COLO668 (cell line): ENCODE results near the gene ALDH1B1.
A peak's percentile ranks its signal among the peaks of the same experiment; 100 is the strongest.
"Not testable (repeated sequence)": the region's sequence is repeated elsewhere in the genome, so short reads cannot be mapped to it uniquely, and the experiment has no call there.

ENCODE experiments used
- DNase-seq: peaks from one replicate; lab custom pipeline; 2025; ENCODE audit not compliant: unreplicated experiment; lab: John Stamatoyannopoulos, UW

ALDH1B1 gene

GRCh38 chr9:38385896-38386295 lies 6.6 kb upstream of the ALDH1B1 start:
- no peak for DNase-seq

DNA sequence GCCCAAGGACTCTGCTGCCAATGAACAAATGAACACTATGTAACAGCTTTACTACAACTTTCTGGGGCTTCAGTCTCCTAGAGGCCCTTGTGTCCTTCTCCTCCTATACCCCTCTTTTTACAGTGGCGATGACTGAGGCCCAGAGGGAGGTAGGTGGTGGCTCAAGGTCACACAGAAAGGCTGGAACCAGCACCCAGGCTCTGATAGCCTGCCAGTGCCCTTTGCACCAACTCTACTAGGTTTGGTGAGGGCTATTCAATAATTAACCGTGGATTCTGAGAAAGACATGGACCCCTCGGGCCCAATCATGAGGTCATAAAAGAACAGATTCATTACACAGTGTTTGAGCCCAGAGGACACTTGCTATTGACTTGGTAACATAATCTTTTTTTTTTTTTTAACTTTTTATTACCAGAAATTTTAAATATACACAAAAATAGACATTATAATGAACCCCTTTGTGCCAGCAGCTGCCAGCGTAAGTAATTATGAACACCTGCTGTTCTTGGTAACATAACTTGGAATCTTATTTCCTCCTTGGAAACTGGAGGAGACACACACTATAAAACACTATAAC lies 6.1 kb upstream of the ALDH1B1 start:
- no peak for DNase-seq

DNA sequence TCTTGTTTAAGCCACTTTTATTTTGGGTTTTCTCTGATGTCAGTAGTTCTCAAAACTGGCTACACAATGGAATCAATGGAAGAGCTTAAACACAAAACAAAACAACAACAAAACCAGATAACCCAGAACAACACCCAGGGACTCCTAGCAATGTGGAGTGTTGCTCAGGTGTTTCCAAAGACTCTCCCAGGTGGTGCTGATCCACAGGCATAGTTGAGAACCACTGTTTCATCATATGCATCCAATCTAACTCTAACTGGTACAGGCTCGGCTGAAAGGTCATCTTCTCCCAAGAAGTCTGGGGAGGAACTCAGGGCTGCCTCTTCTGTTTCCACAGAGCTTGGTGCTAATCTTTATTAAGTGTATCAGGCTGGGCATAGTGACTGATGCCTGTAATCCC lies 5.4 kb upstream of the ALDH1B1 start:
- DNase-seq, result no peak

DNA sequence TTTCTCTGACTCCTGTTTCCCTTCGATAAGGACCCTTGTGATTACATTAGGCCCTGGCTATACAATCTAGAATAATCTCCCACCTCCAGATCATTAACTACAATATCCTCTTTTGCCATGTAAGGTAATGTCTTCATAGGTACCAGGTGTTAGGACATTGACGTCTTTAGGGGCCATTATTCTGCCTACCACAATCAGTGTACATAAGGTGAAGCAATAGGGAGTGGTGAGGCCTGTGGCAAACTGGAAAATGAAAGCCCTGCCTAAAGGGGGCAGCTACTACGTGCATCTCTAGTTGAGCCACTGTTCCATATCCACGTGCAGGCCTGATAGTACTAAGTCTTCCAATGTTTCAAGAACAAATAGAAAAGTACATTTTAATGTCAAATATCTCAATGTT lies 4.8 kb upstream of the ALDH1B1 start:
- DNase-seq, result no peak

GRCh38 chr9:38388283-38389223 lies 3.9 kb upstream of the ALDH1B1 start:
- no peak for DNase-seq

- DNase-seq, result no peak
Measured at GRCh38 chr9:38389313-38389712, 3.2 kb upstream of the ALDH1B1 start.

DNA sequence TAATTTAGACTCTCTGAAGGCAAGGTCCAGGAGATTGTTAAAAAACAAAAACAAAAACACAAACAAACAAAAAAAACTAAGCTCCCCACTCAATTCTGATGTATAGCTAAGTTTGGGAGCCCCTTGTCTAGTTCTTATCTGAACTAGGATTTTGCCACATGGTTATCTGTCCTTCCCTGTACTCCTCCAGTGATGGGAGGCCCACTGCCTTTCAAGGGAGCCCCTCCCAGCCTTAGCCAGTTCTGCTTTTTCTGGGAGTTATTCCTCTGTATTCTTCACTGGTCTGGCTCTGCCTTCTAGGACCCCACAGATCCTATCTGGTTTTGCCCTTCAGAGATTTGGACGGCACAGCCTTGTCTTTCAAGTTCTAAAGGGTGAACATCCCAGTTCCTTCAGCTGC lies 2.1 kb upstream of the ALDH1B1 start:
- no peak for DNase-seq

DNA sequence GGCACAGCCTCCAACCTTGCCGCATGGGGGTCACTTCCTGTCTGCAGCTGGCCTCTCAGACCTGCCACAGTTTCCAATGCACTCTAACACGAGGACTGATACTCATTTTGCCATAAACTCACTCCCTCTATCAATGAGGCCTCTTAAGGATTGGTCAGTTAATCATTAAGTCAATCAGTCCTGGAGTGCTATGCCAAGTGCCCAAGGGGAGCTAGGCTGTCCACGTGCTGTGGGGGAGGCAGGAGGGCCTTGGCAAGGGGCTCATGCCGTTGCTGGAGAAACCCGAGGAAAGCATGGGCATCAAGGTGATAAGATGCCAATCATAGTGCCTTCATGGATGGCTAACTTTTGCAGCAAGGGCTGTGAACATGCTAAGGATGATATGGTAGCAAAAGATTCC lies 1.7 kb upstream of the ALDH1B1 start:
- no peak for DNase-seq

GRCh38 chr9:38391278-38392118 lies 1.0 kb upstream of the ALDH1B1 start:
- no peak for DNase-seq

- no peak for DNase-seq
Measured at GRCh38 chr9:38393128-38393796, 760 bp downstream of the ALDH1B1 start.

- peak; percentile 25 for DNase-seq
Measured at GRCh38 chr9:38394416-38394815, 1.9 kb downstream of the ALDH1B1 start.

- no peak for DNase-seq
Measured at GRCh38 chr9:38395653-38396370, 3.3 kb downstream of the ALDH1B1 start.

DNA sequence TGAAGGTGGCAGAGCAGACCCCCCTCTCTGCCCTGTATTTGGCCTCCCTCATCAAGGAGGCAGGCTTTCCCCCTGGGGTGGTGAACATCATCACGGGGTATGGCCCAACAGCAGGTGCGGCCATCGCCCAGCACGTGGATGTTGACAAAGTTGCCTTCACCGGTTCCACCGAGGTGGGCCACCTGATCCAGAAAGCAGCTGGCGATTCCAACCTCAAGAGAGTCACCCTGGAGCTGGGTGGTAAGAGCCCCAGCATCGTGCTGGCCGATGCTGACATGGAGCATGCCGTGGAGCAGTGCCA lies 3.8 kb downstream of the ALDH1B1 start:
- DNase-seq, result no peak

GRCh38 chr9:38399191-38399590 lies 6.7 kb downstream of the ALDH1B1 start:
- DNase-seq, result not testable (repeated sequence)

GRCh38 chr9:38401994-38402393 lies 9.5 kb downstream of the ALDH1B1 start:
- no peak for DNase-seq

DNA sequence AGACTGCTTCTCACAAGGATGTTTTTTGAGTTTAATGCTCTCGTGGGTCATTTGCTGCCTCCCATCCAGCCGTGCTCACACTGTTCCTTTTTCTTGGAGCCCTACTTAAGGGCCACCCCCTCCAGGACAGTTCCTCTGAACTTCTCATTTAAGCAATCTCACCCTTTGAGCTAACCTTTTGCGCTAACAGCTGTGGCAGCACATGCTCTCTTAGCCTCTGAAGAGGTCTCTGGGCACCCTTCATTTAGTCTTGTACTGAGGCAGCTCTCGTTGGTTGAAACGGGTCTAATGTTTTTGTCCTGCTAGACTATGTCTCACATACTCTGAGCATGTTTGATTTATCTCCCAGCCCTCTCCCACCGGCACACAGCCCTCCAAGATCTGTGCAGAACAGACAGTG lies 11.8 kb downstream of the ALDH1B1 start:
- no peak for DNase-seq

DNA sequence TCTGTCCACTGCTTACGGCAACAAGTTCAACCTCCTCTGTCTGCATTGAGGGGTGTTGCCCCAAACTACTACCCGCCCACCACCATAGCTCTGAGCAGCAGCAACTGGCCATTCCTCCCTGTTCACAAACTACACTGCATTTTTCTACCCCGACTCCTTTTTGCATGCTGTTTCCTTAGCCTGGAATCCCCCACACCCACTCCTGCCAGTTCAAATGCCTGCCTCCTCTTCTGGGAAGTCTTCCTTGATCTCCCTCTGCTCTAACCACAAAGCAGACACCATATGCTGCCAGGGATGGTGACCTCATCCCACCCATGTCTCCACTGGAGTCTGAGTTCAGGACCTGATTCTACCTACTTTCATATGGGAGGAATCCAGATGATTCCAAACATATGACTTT lies 13.3 kb downstream of the ALDH1B1 start:
- no peak for DNase-seq

- no peak for DNase-seq
Measured at GRCh38 chr9:38406476-38407186, 14.1 kb downstream of the ALDH1B1 start.

DNA sequence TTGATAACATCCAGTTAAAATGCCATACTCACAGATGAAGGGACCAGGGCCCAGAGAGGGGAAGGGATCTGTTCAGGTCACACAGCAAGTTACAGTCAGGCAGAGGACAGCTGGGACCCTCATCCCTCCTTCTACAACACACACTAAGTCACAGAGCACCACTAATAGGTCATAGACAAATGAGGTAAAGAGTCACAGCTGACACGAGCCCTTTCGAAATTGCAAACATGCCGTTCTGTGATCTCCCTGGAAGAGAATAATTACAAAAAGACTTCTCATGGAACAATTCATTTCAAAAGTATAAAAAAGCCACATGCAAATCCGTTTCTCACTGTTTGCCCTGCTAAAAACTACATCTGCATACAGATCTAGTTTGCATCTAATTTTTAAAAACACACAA lies 16.2 kb downstream of the ALDH1B1 start:
- DNase-seq, result no peak

GRCh38 chr9:38412751-38413150 lies 20.2 kb downstream of the ALDH1B1 start:
- no peak for DNase-seq
